ENCODE results near the gene GNL1. TPM values are rescaled to one million over a fixed set of nuclear protein-coding genes. Genes with fewer than 3 reads are reported as not detected.

The GNL1 gene
- total and polyA plus RNA-seq, 9 of the 15 experiments (the other 6 are each of a cell fraction or from before 2014, with no cell fraction given) = 0.73 to 112 (median 58.0) TPM

- TF ChIP-seq REST (IDR thresholded peaks at IDR 0.05; ENCODE audit: borderline replicate concordance) = peak; percentile 7; the same call in 1 of the 2 replicates
- TF ChIP-seq REST (CRISPR knock-in tag; IDR thresholded peaks at IDR 0.05; ENCODE audit: low read depth) = no peak
- TF ChIP-seq ATF2 (CRISPR knock-in tag; IDR thresholded peaks at IDR 0.05) = no peak
- TF ChIP-seq EGR1 (conservative IDR thresholded peaks at IDR 0.05) = peak; percentile 88
- TF ChIP-seq IRF9 (tag; IDR thresholded peaks at IDR 0.05) = peak; percentile 76
- no peak for TF ChIP-seq RBM22 (IDR thresholded peaks at IDR 0.05; ENCODE audit: low read depth, low read length, poor library complexity, severe bottlenecking)
- no peak for TF ChIP-seq ZNF121 (CRISPR knock-in tag; conservative IDR thresholded peaks at IDR 0.05)
- no peak for TF ChIP-seq TCF15 (CRISPR knock-in tag; IDR thresholded peaks at IDR 0.05)
- TF ChIP-seq FOXA3 (CRISPR knock-in tag; conservative IDR thresholded peaks at IDR 0.05 in 1 of 2, IDR thresholded peaks at IDR 0.05 in 1 of 2) = peak; percentile 74 to 86; a peak in 3 of 4 replicates
- no peak for TF ChIP-seq CBX5 (IDR thresholded peaks at IDR 0.05; ENCODE audit: borderline replicate concordance, low read depth)
- TF ChIP-seq SAFB2 (IDR thresholded peaks at IDR 0.05; ENCODE audit: borderline replicate concordance, low read depth, low read length, severe bottlenecking) = no peak
- TF ChIP-seq ADNP (tag; IDR thresholded peaks at IDR 0.05) = peak; percentile 93; the same call in 1 of the 2 replicates
- TF ChIP-seq JUN (IDR thresholded peaks at IDR 0.05; ENCODE audit: borderline replicate concordance, low read depth, low read length) = 0 out of 2 replicates have a peak, but pooled peaks have one; percentile 28
- TF ChIP-seq JUN (CRISPR knock-in tag; IDR thresholded peaks at IDR 0.05; ENCODE audit: borderline replicate concordance) = no peak
- TF ChIP-seq KLF1 (tag; IDR thresholded peaks at IDR 0.05) = peak; percentile 84
- no peak for TF ChIP-seq U2AF2 (optimal IDR thresholded peaks at IDR 0.05; ENCODE audit: low read depth, low read length)
These were observed 40.1 kb downstream of the GNL1 start (continued) for GRCh38 chr6:30515944-30516753.

Measured in K562 (cell line).